GM23248 (cell line): ENCODE results near the gene CALR3.

Source experiments
- EZH2 ChIP-seq: fragments of 200-600 bp; sonication (generic); IDR thresholded peaks from 2 replicates; pipeline ENCODE4 v1.6.1; 2018; ENCODE audit warnings: antibody characterized with exemption, mild to moderate bottlenecking; ENCODE audit not compliant: insufficient read depth, poor library complexity, severe bottlenecking
- EZH2phosphoT487 ChIP-seq: fragments of 200-600 bp; sonication (generic); IDR thresholded peaks from 2 replicates; pipeline ENCODE4 v1.6.1; 2018; ENCODE audit warnings: antibody characterized with exemption, moderate library complexity, mild to moderate bottlenecking, low read depth; ENCODE audit not compliant: insufficient read depth

DNA sequence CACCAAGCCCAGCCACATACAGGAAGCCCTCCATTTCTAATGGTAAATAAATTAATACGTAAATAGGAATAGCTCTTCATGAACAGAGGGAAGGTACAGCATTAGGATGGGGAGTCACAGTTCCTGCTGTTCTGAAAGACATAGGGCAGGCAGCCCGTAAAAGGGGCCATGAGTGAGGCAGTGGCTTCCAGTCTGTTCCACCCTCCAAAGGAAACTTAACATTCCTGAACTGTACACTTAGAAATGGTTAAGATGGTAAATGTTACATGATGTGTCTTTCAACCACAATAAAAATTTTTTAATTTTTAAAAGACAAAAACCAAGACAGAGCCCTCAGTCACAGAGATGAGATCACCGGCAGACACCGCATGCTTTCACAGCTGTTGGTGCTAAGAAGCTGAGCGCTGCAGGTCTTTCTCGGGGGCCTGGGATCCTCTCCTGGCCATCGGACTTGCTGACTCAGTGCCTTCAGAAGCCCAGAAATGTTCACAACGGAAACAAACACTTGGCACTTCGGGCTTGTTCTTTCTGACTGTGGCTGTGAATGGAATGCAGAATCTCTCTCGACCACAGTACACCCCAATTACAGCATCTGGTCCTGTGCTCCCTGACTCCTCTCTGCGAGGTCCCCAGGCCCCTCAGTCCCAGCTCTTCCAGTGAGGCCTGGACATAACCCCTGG, 60.6 kb downstream of the CALR3 start:
- TF ChIP-seq EZH2 (no peak), EZH2phosphoT487 (no peak)
